Left lobe of liver (tissue), 2 donors: ENCODE data around the gene ZNF746. TPM values are rescaled to one million over a fixed set of nuclear protein-coding genes. Genes with fewer than 3 reads are reported as not detected.
"Not testable (repeated sequence)": the region's sequence is repeated elsewhere in the genome, so short reads cannot be mapped to it uniquely, and the experiment has no call there.

Experiments used
- ATAC-seq: fragments of 200-7000 bp; cut with Tn5 transposase; one replicate; pipeline ENCODE4 v1.9.1; 2020; ENCODE audit warnings: mild to moderate bottlenecking, moderate library complexity
- DNase-seq: peaks from one replicate; pipeline ENCODE4 v3.0.0-alpha.2; 2020; ENCODE audit warnings: low spot score
- total RNA-seq: library from RNA; stranded (reverse); gene quantifications from one replicate; pipeline ENCODE4 v1.2.1, GENCODE V29; 2021
- donor health status: DM: no; HTN: no; CAD: no; lungs with moderate emphysema.
- donor health status: DM: no; HTN: yes; CAD: no.

The ZNF746 gene
- 12.0 TPM for total RNA-seq

DNA sequence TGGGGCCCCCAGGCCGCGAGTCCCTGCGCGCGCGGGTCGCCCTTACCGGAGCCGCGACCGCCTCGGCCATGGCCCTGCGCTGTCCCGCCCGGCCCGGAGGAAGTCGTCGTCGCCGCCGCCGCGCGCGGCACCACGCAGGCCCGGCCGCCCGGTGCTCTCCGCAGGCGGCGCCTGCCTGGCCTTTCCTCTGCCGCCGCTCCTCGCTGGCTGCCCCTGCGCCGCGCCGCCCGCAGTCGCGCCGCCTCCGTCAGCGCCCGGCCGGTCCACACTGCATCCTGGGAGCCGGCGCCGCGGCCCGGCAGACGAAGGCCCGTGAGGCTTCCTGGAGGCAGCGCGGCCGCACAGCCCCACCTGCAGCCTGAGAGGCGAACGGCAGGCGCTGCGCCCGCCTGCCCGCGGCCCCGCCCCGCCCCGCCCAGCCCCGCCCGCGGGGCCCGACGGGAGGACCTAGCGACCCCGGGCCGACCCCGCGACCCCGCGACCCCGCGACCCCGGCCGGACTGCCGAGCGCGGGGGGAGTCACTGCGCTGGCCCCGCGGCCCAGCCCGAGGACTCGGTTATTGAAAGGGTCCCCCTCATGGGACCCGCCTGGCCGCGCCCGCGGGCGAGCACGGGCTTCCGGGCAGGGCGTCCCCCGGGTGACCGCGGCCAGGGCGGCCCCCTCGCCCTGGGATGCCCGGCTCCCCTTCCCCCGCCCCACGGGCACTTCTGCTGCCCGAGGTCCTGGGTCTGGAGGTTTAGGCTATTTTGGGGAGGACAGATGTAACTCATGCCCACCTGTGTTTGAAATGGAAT lies at the start of gene ZNF746:
Gene ZNF746, minus strand, starts transcription at position 343 of the 795 bp plus-strand sequence. Its CDS starts 273 bp downstream, at position 70.
- ATAC-seq (peak; percentile 90), DNase-seq (peak; percentile 87)

GRCh38 chr7:149547126-149547525 lies 49.5 kb upstream of the ZNF746 start:
- DNase-seq: no peak
- peak; percentile 18 for ATAC-seq

- no peak for DNase-seq
- no peak for ATAC-seq
Measured at GRCh38 chr7:149546331-149546730, 48.7 kb upstream of the ZNF746 start.

DNA sequence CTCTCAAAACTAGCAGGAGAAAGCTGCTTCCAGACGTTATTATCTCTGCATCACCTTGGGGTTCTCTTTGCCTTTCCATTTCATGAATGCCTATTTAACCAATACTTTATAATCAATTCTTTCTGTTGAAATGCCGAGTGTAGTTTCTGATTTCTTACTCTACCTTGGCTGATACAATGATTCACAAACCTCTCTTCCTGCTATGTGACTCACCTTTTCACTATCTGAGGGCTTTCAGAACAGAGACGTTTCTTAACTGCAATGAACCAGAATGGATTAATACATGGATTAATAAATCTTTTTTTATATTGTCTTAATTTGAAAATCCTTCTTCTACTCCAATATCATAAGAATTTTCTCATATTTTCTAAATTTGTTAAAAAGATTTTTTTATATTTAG lies 46.4 kb upstream of the ZNF746 start:
- DNase-seq (no peak), ATAC-seq (no peak)

DNA sequence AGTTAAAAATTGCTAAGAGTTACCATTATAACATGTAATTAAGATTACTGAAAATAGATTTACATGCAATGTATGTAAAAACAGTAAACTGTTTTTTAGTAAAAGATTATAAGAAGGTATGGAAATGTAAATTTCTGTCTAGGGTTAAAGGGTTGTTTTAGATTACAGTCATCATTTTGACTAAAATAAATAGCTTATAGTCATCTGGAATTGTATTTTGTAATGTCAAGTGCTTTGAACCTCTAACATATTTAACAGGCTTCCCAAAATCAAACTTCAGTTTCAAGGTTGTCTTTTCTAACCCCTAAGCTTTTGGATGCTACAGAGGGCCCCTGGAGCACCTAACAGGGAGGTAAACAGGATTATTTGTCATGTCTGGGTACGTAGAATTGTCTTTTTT lies 35.0 kb upstream of the ZNF746 start:
- DNase-seq: no peak
- no peak for ATAC-seq

- no peak for DNase-seq
- ATAC-seq: no peak
Measured at GRCh38 chr7:149529136-149529718, 31.6 kb upstream of the ZNF746 start.

DNA sequence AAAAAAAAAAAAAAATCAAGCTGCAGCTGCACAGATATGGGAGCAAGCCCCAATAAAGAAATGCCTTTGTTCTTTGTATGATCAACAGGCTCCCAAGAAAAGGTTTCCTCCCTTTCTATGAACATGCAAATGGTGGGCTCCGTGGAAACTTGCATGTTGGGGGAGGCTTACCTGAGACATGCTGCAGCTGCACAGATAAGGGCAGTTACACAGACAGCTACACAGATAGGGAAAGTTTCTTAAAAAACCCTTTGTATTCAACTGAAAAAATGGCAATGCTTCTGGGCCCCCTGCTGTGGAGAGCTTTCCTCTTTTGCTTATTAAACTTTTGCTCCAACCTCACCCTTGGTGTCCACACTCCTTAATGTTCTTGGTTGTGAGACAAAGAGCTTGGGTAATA lies 29.8 kb upstream of the ZNF746 start:
- no peak for DNase-seq
- ATAC-seq: no peak

DNA sequence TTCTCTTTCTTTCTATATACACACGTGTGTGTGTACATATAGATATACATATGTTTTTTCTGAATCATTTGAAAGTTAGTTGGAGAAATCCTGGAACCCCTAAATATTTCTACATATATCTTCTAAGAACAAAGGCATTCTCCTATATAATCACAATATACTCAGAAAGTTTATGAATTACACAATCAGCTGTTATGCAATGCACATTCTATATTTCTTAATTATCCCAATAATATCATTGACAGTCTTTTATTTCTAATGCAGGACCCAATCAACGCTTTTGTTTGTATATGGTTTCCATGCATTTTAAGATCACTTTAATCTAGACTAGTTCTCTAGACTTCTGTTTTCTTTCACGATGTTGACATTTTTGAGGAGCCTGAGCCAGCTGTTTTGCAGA lies 27.7 kb upstream of the ZNF746 start:
- ATAC-seq (no peak), DNase-seq (no peak)

DNA sequence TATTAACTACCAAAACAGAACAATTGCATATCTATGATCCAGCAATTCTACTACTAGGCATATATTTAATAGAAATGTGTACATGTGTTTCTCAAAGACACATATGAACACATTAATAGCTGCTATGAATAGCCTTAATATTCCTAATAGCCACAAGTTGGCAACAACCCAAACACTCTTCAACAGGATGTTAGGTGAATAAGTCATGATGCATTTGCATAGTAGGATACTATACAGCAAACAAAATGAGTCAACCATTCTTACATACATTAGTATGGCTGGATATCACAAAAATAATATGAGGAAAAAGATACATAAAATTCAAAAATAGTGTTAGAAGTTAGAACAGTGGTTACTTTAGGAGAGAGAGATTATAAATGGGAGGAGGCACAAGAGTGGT lies 26.8 kb upstream of the ZNF746 start:
- no peak for ATAC-seq
- no peak for DNase-seq

GRCh38 chr7:149510248-149510647 lies 12.6 kb upstream of the ZNF746 start:
- DNase-seq: no peak
- no peak for ATAC-seq

- no peak for DNase-seq
- no peak for ATAC-seq
Measured at GRCh38 chr7:149509774-149510173, 12.2 kb upstream of the ZNF746 start.

GRCh38 chr7:149505551-149505950 lies 7.9 kb upstream of the ZNF746 start:
- DNase-seq (no peak), ATAC-seq (no peak)

DNA sequence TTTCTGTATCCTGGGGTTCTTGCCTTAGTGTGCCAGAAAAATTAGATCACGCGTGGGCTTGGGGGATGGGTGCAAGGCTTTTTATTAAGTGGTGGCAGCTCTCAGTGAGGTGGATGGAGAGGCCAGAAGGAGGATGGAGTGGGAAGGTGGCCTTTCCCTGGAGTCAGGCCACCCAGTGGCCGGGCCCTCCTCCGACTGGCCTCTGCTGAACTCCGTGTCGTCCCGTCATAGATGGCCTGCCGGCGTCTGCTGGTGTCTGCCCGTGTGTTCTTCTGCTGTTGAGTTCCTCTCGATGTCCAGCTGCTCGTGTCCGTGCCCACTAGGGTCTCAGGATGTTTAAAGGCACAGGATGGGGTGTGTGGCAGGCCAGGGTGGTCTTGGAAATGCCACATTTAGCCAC lies 4.0 kb upstream of the ZNF746 start:
- DNase-seq: no peak
- ATAC-seq: no peak

DNA sequence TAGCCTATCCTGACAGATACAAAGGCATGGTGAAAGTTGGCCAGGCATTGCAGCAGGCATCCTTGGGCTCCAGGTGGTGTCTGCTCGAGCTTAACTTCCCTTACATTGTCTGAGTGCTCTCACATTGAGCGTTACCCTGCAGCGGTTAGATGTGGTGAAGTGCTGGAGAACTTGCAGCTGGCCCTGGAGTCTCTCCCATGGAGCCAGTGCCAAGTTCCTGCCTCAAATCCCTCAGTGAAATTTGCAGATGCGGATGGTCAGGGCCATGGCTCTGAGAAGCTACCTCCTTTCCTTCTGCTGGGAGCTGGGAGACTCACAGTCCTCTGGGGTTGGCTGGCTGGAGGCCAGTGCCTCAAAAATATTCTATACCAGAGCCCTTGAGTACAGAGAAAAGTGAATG lies 3.3 kb upstream of the ZNF746 start:
- ATAC-seq (no peak), DNase-seq (no peak)

- ATAC-seq: no peak
- no peak for DNase-seq
Measured at GRCh38 chr7:149500201-149500600, 2.6 kb upstream of the ZNF746 start.

DNA sequence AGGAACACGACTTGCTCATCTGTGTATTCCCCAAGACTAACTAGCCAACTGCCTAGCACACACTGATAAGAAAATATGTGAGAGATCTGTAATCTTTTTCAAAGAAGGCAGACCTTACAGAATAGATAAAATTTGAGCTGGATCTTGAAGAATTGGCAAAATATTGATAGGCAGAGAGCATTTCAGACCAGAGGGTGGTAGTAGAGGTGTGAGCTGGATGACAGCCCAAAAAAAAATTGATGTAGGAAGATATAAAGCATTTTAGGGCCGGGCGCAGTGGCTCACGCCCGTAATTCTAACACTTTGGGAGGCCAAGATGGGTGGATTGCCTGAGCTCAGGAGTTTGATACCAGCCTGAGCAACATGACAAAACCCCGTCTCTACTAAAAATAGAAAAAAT lies 1.2 kb upstream of the ZNF746 start:
- DNase-seq (no peak), ATAC-seq (no peak)

- DNase-seq (peak; percentile 69), ATAC-seq (peak; percentile 52)
Measured at GRCh38 chr7:149496642-149497391, 792 bp downstream of the ZNF746 start.

DNA sequence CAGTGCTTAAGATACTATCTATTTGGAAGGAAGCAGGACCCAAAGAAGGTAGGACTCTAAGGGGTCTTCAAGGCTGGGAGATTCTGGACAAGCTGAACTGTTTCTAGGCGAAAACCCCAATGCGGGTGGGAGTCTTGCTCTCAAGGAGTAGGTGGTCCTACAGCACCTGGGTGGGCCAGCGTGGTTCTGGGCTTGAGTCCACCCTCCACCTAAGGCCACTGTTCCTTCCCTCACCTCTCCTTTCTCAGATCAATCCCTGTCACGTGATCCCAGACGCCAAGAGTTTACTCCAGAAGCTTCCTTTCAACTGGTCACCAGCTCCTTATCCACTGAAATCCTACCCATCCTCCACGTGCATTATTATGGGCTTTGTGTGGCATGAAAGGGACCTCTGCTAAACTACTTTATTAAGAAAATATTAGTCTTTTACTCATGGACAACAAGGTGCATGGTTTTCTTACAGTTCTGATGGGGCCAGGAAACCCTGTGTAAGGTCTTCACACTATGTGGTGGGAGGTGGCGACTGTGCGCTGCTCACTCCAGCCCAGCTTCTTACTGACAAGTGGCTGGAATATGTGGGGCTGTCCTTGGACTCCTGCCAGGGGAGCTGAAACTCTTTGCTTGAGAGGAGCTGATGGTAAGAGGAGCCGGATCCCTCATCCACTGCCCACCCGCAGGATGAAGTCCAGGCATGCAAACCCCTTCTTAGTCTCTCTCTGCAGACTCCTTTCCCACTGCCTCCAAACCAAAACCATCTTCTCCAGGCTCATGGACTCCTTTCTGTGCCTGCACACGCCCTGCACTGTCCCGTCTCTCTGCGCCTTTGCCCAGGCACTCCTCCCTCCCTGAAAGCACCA lies 1.6 kb downstream of the ZNF746 start:
- ATAC-seq (peak; percentile 32), DNase-seq (peak; percentile 72)

DNA sequence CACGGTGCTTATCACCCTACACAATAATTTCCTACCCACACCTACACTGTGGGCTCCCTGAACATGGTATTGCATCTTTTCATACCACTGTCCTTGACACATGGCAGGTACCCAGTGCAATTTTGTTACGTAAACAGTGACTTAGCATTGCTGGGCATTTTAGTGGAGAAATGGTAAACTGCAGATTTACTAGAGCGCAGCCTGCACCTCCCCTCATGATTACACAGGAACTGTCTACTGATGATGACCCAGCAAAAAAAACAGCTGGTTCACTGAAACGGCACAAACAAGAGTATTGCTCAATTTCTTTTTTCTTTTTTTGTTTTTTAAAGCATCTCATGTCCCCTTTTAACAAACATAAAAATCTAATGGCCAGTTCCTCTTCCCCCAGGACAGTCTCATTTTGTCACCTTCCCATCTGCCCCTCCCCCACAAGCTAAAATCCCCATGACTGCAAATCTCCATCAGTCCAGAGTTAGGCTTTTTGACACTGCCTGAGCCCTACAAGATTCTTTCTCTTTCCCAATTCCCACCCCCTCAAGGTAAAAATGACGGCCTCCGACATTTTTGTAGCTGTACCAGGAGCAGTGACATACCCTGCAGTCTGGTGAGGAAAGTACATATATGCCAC lies 2.8 kb downstream of the ZNF746 start:
- no peak for DNase-seq
- peak; percentile 47 for ATAC-seq

DNA sequence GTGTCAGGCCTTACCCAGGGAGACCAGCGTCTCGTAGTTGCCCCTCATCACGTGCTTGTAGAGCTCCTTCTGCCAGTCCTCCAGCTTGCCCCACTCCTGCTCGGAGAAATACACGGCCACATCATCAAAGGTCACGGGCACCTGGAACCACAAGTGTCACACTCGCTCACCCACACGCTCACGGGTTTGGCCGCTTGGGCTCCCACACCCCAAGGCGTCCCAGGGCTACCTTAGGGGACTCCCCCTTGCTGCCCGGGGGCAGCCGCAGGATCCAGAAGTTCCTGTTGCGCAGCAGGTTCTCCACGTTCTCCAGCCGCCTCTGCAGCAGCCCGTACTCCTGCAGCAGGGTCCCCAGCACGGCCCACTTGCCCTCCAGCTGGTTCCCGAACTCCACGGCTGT lies 3.6 kb downstream of the ZNF746 start:
- ATAC-seq, DNase-seq: not testable (repeated sequence)

DNA sequence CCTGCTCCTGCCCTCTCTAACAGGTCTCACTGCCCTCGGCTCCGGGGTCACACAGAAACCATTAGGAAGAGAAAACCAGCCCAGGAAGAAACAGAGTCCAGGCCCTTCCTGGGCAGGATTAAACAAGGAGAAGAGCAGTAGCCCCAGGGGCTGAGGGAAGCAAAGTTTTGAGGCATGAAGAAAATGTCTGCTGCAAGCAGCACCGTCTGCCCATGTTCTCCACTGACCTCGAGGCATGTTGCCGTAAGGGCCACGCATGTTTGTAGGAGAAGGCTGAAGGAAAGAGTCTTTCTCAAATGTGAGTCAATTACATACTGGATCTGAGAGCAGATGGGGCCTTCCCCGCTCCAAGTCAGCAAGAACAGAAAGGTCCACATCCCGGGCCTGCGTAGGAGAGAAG lies 4.2 kb downstream of the ZNF746 start:
- no peak for DNase-seq
- no peak for ATAC-seq
